ENCODE data around the gene GPD2. TPM values are rescaled to one million over a fixed set of nuclear protein-coding genes. Genes with fewer than 3 reads are reported as not detected.

GPD2 gene
- total and polyA plus RNA-seq, 2 donors: 7.9 to 56.0 TPM

DNA sequence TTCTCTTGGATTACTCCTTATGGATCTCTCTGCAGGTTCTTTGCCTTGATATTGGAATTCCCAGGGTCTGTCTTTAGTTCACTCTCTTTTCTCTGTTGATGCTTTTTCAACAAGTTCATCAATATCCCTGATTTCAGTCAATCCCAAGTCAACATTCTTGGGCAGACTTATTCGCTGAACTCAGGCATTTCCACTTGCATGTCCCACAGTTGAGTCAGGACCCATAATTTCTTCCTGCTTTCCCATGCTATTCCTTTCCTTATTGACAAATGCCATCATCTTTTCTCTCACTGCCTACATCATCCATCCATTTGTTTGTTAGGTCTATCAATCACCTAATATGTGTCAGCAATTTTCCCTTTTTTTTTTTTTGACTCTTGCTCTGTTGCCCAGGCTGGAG is 11.6 kb downstream of the GPD2 start:
- H3K36me3 ChIP-seq (ENCODE audit: insufficient read depth): no peaks in the 10 kb centered on the region
- 100% methylated on average over 1 of the region's 1 CpG for WGBS
- H3K27ac ChIP-seq (ENCODE audit: low read depth): no peak overlapping the region
- H3K4me3 ChIP-seq (ENCODE audit: low read depth, low read length): no peak overlapping the region
- H3K4me1 ChIP-seq (ENCODE audit: insufficient read depth): no peaks in the 10 kb centered on the region
- no peak for DNase-seq (ENCODE audit: extremely low spot score)

GRCh38 chr2:156448766-156449165 is 12.6 kb downstream of the GPD2 start:
- Histone ChIP-seq H3K4me1 (ENCODE audit: insufficient read depth) (no peaks in the 10 kb centered on the region), H3K27ac (ENCODE audit: low read depth) (no peak overlapping the region), H3K36me3 (ENCODE audit: insufficient read depth) (no peaks in the 10 kb centered on the region), H3K4me3 (ENCODE audit: low read depth, low read length) (no peak overlapping the region)
- DNase-seq (ENCODE audit: extremely low spot score): no peak
- WGBS: 82% methylated on average over 1 of the region's 1 CpG

DNA sequence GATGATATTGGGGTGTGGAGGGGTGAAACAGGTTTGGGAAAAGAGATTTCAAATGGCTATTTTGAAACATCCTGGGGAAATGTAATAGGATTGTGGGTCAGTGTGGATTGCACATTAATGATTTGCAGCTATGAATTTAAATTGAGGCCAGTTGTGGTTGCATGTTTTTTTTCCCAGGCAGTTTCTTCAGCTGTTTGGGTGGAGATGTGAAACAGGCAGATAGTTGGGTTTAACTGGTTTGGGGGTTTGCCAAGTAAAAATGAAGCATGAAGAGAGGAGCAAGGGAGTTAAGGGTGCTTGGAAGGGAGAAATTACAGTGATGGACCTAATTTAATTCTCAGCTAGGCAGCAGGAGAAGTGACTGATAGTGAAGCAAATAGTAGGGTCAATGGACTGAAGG is 16.8 kb downstream of the GPD2 start:
- H3K27ac ChIP-seq (ENCODE audit: low read depth): no peak overlapping the region
- no peak for DNase-seq (ENCODE audit: extremely low spot score)
- H3K4me1 ChIP-seq (ENCODE audit: insufficient read depth): no peaks in the 10 kb centered on the region
- no peaks in the 10 kb centered on the region for H3K36me3 ChIP-seq (ENCODE audit: insufficient read depth)
- H3K4me3 ChIP-seq (ENCODE audit: low read depth, low read length): no peak overlapping the region

- no peak for DNase-seq (ENCODE audit: extremely low spot score)
- 86% methylated on average over 2 of the region's 2 CpGs for WGBS
- Histone ChIP-seq H3K4me1 (ENCODE audit: insufficient read depth) (no peaks in the 10 kb centered on the region), H3K27ac (ENCODE audit: low read depth) (no peak overlapping the region), H3K4me3 (ENCODE audit: low read depth, low read length) (no peak overlapping the region), H3K36me3 (ENCODE audit: insufficient read depth) (no peaks in the 10 kb centered on the region)
These were observed 19.3 kb downstream of the GPD2 start for GRCh38 chr2:156455361-156455975.

DNA sequence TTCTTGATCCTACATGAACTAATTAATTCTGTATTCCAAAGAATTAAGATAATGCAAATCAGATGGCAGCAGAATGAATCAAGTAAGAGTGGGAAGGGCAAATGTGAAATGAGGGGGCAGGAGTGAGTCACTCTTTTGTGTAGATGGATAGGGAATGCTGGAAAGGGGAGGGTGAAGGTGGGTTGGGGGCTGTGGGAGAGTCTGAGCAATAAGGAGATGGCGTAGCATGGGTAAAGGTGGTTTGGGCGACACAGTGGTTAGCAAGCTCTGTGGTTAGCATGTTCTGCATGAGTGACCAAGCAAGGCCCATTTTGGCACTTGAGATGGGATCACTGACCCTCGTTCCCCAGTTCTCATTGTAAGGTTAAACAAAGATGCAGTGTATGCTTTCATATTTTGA is 20.4 kb downstream of the GPD2 start:
- no peak overlapping the region for H3K27ac ChIP-seq (ENCODE audit: low read depth)
- 93% methylated on average over 3 of the region's 3 CpGs for WGBS
- no peak overlapping the region for H3K4me3 ChIP-seq (ENCODE audit: low read depth, low read length)

DNA sequence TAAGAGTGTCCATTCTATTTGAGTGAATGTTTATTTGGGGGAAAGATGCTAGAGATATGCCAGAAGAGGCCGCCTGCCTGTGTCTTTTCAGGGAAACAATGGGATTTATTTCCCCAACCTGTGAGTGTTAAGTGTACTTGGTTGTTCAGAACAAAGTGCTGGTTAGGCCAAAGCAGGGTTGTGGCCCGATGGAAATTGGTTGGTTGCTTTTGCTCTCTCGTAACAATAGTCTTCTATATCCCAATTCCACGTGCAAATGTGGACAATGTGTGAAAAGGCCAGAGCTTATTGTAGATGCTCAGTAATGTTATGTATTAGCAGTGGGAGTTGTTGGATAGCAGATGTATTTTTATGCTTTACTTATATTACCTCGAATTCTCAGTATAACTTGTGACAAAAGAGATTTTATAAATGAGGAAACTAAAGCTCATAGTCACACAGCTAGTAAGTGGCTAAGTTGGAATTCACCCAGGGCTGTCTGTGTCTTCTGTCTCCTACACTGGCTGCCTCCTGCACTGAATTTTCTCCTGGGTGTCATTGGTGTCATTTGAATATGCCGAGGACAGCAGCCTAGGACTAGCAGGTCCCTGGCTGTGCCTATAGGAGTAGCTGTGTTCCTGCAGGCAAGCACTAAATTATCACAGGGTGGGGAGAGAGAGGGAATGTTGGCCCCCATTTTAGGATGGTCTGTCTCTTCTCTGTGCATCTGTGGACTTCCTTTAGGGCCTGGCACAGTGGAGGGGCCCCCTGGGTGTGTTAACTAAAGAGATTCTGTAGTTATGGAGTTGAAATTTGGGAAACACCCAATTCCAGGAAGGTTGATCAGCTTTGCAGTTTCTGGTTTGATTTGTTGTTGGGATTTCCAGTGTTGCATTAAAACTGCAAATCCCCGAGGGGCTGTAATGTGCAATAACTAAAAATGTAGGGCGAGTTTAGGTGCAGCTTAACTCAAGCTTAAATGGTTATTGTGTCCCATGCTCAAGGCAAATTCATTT is 21.6 kb downstream of the GPD2 start:
- DNase-seq (ENCODE audit: extremely low spot score): no peak
- 87% methylated on average over 8 of the region's 8 CpGs for WGBS
- H3K27ac ChIP-seq (ENCODE audit: low read depth): no peak overlapping the region
- H3K36me3 ChIP-seq (ENCODE audit: insufficient read depth): no peaks in the 10 kb centered on the region
- no peaks in the 10 kb centered on the region for H3K4me1 ChIP-seq (ENCODE audit: insufficient read depth)
- H3K4me3 ChIP-seq (ENCODE audit: low read depth, low read length): no peak overlapping the region

More for the DNA sequence above, 20.4 kb downstream of the GPD2 start:
- no peak for DNase-seq (ENCODE audit: extremely low spot score)
- H3K4me1 ChIP-seq (ENCODE audit: insufficient read depth): no peaks in the 10 kb centered on the region
- no peaks in the 10 kb centered on the region for H3K36me3 ChIP-seq (ENCODE audit: insufficient read depth)

GRCh38 chr2:156459720-156460119 is 23.5 kb downstream of the GPD2 start:
- no peaks in the 10 kb centered on the region for H3K4me1 ChIP-seq (ENCODE audit: insufficient read depth)
- 83% methylated on average over 4 of the region's 4 CpGs for WGBS
- no peak overlapping the region for H3K27ac ChIP-seq (ENCODE audit: low read depth)

DNA sequence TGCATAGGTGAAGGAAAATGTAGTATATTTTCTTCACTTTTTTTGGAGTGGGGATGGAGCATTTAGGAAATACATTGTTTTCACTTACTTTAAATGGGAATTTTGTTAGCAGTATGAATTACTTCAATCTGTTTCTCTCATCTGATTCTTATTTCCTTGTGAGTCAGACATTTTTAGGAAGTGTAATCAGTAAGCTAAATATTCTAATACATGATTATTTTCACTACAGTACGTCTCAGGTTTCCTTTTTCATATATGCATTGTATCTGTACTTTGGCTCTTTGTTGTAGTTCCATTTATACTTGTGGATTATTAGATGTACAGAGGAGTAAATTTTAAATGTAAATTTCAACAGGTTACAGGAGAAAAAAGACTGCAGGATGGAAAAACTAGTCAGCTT is 27.9 kb downstream of the GPD2 start:
- no peaks in the 10 kb centered on the region for H3K4me1 ChIP-seq (ENCODE audit: insufficient read depth)
- no peak overlapping the region for H3K4me3 ChIP-seq (ENCODE audit: low read depth, low read length)
- 60% methylated on average over 1 of the region's 1 CpG for WGBS
- no peak overlapping the region for H3K27ac ChIP-seq (ENCODE audit: low read depth)
- H3K36me3 ChIP-seq (ENCODE audit: insufficient read depth): no peaks in the 10 kb centered on the region
- no peak for DNase-seq (ENCODE audit: extremely low spot score)

More at GRCh38 chr2:156459720-156460119, 23.5 kb downstream of the GPD2 start:
- no peaks in the 10 kb centered on the region for H3K36me3 ChIP-seq (ENCODE audit: insufficient read depth)
- no peak for DNase-seq (ENCODE audit: extremely low spot score)
- no peak overlapping the region for H3K4me3 ChIP-seq (ENCODE audit: low read depth, low read length)

DNA sequence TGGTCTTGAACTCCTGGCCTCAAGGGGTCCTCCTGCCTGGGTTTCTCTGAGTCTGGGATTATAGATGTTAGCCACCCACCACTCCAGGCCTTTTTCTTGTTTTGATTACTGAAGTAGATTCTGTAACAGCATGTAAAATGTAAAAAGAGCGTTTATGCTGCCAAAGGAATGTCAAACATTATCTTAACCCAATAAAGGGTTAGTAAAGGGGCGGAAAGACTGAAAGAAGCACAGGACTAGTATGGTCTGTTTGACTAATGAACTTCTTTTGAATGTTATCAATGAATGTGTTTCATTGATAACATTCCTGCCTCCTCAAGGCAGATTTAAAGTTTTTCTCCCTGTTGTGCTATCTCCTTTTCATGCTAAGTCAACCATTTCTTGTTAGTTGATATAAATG is 29.4 kb downstream of the GPD2 start:
- Histone ChIP-seq H3K36me3 (ENCODE audit: insufficient read depth) (no peaks in the 10 kb centered on the region), H3K4me1 (ENCODE audit: insufficient read depth) (no peaks in the 10 kb centered on the region), H3K4me3 (ENCODE audit: low read depth, low read length) (no peak overlapping the region), H3K27ac (ENCODE audit: low read depth) (no peak overlapping the region)
- DNase-seq (ENCODE audit: extremely low spot score): no peak
- 42% methylated on average over 2 of the region's 2 CpGs for WGBS

- 32% methylated on average over 3 of the region's 3 CpGs for WGBS
- Histone ChIP-seq H3K27ac (ENCODE audit: low read depth) (peak overlapping the region; percentile 45), H3K4me1 (ENCODE audit: insufficient read depth) (no peaks in the 10 kb centered on the region), H3K36me3 (ENCODE audit: insufficient read depth) (no peaks in the 10 kb centered on the region), H3K4me3 (ENCODE audit: low read depth, low read length) (no peak overlapping the region)
- DNase-seq (ENCODE audit: extremely low spot score): no peak
These were observed 30.7 kb downstream of the GPD2 start for GRCh38 chr2:156466739-156467405.

- WGBS: 39% methylated on average over 8 of the region's 8 CpGs
- no peaks in the 10 kb centered on the region for H3K4me1 ChIP-seq (ENCODE audit: insufficient read depth)
- no peak overlapping the region for H3K4me3 ChIP-seq (ENCODE audit: low read depth, low read length)
- no peak overlapping the region for H3K27ac ChIP-seq (ENCODE audit: low read depth)
- H3K36me3 ChIP-seq (ENCODE audit: insufficient read depth): no peaks in the 10 kb centered on the region
- no peak for DNase-seq (ENCODE audit: extremely low spot score)
These were observed 34.9 kb downstream of the GPD2 start for GRCh38 chr2:156470975-156471583.

DNA sequence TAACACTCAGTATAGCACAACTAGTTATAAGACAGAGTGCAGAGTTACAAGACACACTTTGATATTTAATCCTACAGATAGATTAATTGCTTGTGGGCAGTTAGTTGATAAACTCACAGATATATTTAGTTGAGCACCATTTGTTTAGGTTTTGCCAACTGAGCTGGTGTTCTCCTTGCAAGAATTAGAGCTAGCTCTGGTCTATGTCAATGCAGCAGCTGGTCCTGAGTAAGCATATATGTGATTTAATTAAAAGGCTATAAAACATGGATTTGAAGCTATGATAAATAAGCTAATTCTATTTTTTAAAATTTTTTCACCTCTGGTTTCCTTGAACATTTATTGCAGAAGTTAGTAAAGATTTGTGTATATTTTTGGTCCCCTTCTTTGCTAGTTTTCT is 35.6 kb downstream of the GPD2 start:
- Histone ChIP-seq H3K4me1 (ENCODE audit: insufficient read depth) (no peaks in the 10 kb centered on the region), H3K4me3 (ENCODE audit: low read depth, low read length) (no peak overlapping the region), H3K27ac (ENCODE audit: low read depth) (no peak overlapping the region), H3K36me3 (ENCODE audit: insufficient read depth) (no peaks in the 10 kb centered on the region)
- no peak for DNase-seq (ENCODE audit: extremely low spot score)

GRCh38 chr2:156472686-156473085 is 36.5 kb downstream of the GPD2 start:
- Histone ChIP-seq H3K4me3 (ENCODE audit: low read depth, low read length) (no peak overlapping the region), H3K27ac (ENCODE audit: low read depth) (no peak overlapping the region), H3K36me3 (ENCODE audit: insufficient read depth) (no peaks in the 10 kb centered on the region), H3K4me1 (ENCODE audit: insufficient read depth) (no peaks in the 10 kb centered on the region)
- no peak for DNase-seq (ENCODE audit: extremely low spot score)

All from urinary bladder (tissue), 4 donors.